Activated T-cell treated with anti-CD3 and anti-CD28 coated beads, Interleukin-2, amount 50 U/mL, for 72 hours (primary cell): ENCODE data around the gene ANKDD1B. TPM values are rescaled to one million over a fixed set of nuclear protein-coding genes. Genes with fewer than 3 reads are reported as not detected.
"Not testable (repeated sequence)": the region's sequence is repeated elsewhere in the genome, so short reads cannot be mapped to it uniquely, and the experiment has no call there.

ENCODE experiments used
- ATAC-seq, 2 donors: fragments of 150-1000 bp; cut with Tn5 transposase; replicated peaks in 1 of 2; 2 replicates each; pipeline ENCODE4 v1.10.0; 2021; ENCODE audit warnings: moderate library complexity in 2 of 2, mild to moderate bottlenecking in 1 of 2
- DNase-seq, 2 donors: peaks; one replicate each; pipeline ENCODE4 v3.0.0; 2021 to 2022; ENCODE audit warnings: mixed read lengths in 1 of 2
- H3K27ac Mint-ChIP-seq: one replicate; pipeline ENCODE4 v1.8.0; 2022; ENCODE audit warnings: mild to moderate bottlenecking, moderate library complexity, mixed read lengths
- H3K27me3 Mint-ChIP-seq: one replicate; pipeline ENCODE4 v1.8.0; 2022; ENCODE audit warnings: low read depth, mixed read lengths
- H3K36me3 Mint-ChIP-seq, 2 donors: one replicate each; pipeline ENCODE4 v1.8.0; 2022; ENCODE audit warnings: mixed read lengths in 2 of 2, mild to moderate bottlenecking in 1 of 2; ENCODE audit not compliant: insufficient read depth in 2 of 2
- H3K4me1 Mint-ChIP-seq: one replicate; pipeline ENCODE4 v1.8.0; 2022; ENCODE audit warnings: low read depth, mixed read lengths
- H3K4me3 Mint-ChIP-seq, 2 donors: one replicate each; pipeline ENCODE4 v1.8.0; 2022; ENCODE audit warnings: mild to moderate bottlenecking in 2 of 2, mixed read lengths in 2 of 2, moderate library complexity in 2 of 2
- H3K9me3 Mint-ChIP-seq, 2 donors: one replicate each; pipeline ENCODE4 v1.8.0; 2022; ENCODE audit warnings: mixed read lengths in 2 of 2
- total RNA-seq, 2 donors: library from RNA; stranded (reverse); gene quantifications; one replicate each; pipeline ENCODE4 v1.2.3, GENCODE V29; 2022

ANKDD1B gene
- total RNA-seq, 2 donors from 2014 or later = 0.23 to 0.26 TPM

DNA sequence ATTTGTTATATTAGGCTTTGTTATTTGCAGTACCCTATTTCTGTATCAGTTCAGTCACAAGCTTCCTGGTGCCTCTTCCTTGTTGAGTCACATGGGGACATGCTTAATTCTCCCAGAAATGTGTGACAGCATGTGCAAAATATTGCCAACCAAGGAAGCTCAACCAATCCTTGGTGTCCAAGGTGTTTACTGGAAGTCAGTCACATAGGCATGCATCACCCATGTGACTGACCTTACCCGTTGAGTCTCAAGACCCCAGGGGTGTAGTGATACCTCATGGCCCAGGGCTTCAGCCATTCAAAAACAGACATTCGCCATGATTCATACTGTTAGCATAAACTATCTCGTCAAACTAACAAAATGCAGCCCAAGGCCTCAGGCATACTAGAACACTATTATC lies 9.3 kb upstream of the ANKDD1B start:
- H3K4me1 Mint-ChIP-seq = peaks cover 6% of the 10 kb centered on the region
- no peak overlapping the region for H3K4me3 Mint-ChIP-seq
- peaks cover 4 to 8% of the 10 kb centered on the region in 2 donors for H3K36me3 Mint-ChIP-seq
- DNase-seq (no peak), ATAC-seq (no peak)
- no peaks in the 10 kb centered on the region for H3K27me3 Mint-ChIP-seq
- no peaks in the 10 kb centered on the region for H3K9me3 Mint-ChIP-seq
- H3K27ac Mint-ChIP-seq = no peak overlapping the region

DNA sequence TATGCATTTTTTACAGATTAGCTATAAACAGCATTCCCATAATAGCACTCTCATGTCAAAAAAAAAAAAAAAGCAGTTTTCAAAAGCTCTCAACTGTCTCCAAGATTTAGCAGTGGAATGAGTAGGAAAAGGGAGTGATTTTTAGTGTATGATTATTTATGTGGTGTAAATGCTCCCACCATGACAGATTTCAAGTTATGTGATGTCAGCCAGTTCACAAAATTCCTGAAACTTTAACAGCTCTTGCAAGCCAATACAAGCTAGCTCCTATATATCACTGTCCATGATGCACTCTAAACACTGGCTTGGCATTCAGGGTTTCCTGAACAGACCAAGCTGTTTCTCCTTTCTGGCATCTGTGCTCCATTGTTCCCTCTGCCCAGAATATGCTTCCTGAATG lies 7.9 kb upstream of the ANKDD1B start:
- DNase-seq (no peak), ATAC-seq (no peak)
- H3K27ac Mint-ChIP-seq = no peak overlapping the region
- H3K36me3 Mint-ChIP-seq = peaks cover 4 to 8% of the 10 kb centered on the region in 2 donors
- H3K4me1 Mint-ChIP-seq = peaks cover 6% of the 10 kb centered on the region
- no peak overlapping the region for H3K4me3 Mint-ChIP-seq
- H3K9me3 Mint-ChIP-seq = no peaks in the 10 kb centered on the region
- no peaks in the 10 kb centered on the region for H3K27me3 Mint-ChIP-seq

DNA sequence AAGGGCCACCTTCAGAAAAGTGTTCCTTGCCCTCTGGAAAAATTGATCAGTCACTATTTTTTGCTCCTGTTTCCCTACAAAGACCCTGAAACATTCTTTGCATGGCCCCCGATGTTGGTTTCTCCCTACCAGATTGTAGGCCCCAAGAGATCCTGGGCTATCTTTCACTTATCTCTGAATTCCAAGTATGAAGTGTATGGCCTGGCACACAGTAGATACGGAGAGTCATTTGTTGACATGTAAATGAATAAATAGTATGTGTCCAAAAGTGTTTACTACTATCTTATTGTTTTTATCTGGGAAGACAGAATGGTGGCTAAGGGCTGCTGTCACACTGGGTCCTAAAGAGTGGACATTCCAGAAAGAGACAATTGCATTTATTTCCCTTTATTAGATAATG lies 7.4 kb upstream of the ANKDD1B start:
- Mint-ChIP-seq H3K4me1 (peaks cover 6% of the 10 kb centered on the region), H3K4me3 (no peak overlapping the region), H3K27me3 (no peaks in the 10 kb centered on the region), H3K9me3 (no peaks in the 10 kb centered on the region), H3K36me3 (peaks cover 4 to 8% of the 10 kb centered on the region in 2 donors), H3K27ac (no peak overlapping the region)
- DNase-seq (no peak), ATAC-seq (no peak)

DNA sequence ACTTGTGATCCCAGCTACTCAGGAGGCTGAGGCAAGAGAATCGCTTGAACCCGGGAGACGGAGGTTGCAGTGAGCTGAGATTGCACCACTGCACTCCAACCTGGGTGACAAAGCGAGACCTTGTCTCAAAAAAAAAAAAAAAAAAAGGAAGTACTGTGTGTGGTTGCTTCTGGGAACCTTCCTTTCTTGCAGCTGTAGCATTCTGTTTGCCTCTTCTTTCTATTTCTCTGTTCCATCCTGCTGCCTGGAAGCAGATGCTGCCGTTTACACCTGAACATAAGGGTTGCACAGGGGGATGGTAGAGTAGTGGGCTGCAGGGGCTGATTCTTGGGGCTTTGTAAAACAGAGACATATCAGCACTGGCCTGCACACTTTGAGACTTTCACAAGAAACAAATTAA lies 3.9 kb upstream of the ANKDD1B start:
- not testable (repeated sequence) for DNase-seq, H3K27ac Mint-ChIP-seq, H3K9me3 Mint-ChIP-seq, H3K4me3 Mint-ChIP-seq, H3K36me3 Mint-ChIP-seq, H3K4me1 Mint-ChIP-seq, ATAC-seq
- peaks cover 20% of the 10 kb centered on the region for H3K27me3 Mint-ChIP-seq

DNA sequence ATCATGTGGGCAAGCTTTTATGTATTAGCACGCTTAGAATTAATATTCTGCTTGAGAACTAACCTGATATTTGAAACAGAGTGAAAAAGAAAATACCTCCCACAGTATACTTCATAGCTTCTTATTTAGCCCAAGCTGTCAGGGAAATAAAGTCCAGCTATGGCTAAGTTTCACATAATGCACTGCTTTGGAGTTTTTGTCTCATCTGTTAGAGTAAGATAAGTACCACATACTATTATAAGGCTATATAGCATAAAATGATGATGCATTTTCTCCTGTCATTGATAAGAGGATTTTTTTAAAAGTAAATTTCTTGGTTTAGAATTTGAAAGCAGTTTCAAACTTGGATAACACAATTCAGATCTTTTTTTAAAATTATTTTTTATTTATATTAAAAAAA lies 2.4 kb upstream of the ANKDD1B start:
- DNase-seq = no peak
- no peak overlapping the region for H3K27ac Mint-ChIP-seq
- peaks cover 29% of the 10 kb centered on the region for H3K27me3 Mint-ChIP-seq
- peaks cover 2% of the 10 kb centered on the region in 2 donors for H3K36me3 Mint-ChIP-seq
- H3K4me1 Mint-ChIP-seq = peaks cover 5% of the 10 kb centered on the region
- no peaks in the 10 kb centered on the region for H3K9me3 Mint-ChIP-seq
- ATAC-seq = no peak
- H3K4me3 Mint-ChIP-seq = no peak overlapping the region

DNA sequence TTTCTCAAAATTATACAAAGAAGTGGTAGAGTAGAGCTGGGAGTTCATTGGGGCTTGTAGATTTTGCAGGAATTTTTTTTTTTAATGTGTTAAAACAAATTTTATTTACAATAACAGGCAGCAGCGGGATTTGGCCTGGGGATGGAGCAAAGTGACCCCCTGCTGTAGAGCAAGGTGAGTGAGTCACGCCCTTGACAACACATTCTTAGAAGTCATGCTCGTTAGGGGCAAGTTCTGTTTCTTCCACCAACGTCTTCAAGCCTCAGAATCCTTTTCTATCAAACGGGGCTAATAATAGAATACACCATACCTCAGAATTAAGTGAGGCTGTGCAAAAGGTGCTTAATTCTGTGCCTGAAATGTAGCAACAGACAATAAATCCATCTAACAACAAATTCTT lies 1.1 kb upstream of the ANKDD1B start:
- H3K36me3 Mint-ChIP-seq = peaks cover 0 to 2% of the 10 kb centered on the region in 2 donors
- H3K27me3 Mint-ChIP-seq = peaks cover 29% of the 10 kb centered on the region
- no peaks in the 10 kb centered on the region for H3K9me3 Mint-ChIP-seq
- ATAC-seq = no peak
- no peak for DNase-seq
- H3K4me1 Mint-ChIP-seq = peaks cover 5% of the 10 kb centered on the region
- no peak overlapping the region for H3K4me3 Mint-ChIP-seq
- H3K27ac Mint-ChIP-seq = no peak overlapping the region

DNA sequence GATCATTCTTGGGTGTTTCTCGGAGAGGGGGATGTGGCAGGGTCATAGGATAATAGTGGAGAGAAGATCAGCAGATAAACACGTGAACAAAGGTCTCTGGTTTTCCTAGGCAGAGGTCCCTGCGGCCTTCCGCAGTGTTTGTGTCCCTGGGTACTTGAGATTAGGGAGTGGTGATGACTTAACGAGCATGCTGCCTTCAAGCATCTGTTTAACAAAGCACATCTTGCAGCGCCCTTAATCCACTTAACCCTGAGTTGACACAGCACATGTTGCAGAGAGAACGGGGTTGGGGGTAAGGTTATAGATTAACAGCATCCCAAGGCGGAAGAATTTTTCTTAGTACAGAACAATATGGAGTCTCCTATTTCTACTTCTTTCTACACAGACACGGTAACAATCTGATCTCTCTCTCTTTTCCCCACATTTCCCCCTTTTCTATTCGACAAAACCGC lies 368 bp upstream of the ANKDD1B start:
- H3K27ac Mint-ChIP-seq, H3K36me3 Mint-ChIP-seq, ATAC-seq, DNase-seq, H3K4me1 Mint-ChIP-seq, H3K9me3 Mint-ChIP-seq: not testable (repeated sequence)
- H3K4me3 Mint-ChIP-seq = peak overlapping the region in 1 of 2 donors; percentile 44
- peaks cover 29% of the 10 kb centered on the region for H3K27me3 Mint-ChIP-seq

DNA sequence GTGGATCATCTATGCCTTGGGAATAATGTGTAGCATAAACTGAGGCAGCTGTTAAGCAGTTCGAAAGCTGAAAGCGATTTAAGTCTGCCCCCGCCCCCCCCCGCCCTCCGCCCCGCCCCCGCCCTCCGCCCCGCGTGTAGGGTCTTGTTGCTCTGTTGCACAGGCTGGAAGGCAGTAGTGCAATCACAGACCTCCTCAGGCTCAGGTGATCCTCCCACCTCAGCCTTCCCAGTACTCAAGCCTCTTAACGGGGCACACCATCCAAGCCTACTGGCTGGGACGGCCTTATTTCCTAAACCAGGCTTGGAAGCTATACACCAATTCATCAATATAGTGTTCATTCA lies 945 bp downstream of the ANKDD1B start:
- Mint-ChIP-seq H3K4me1 (peaks cover 5% of the 10 kb centered on the region), H3K36me3 (peaks cover 0 to 2% of the 10 kb centered on the region in 2 donors), H3K27me3 (peaks cover 29% of the 10 kb centered on the region), H3K27ac (no peak overlapping the region), H3K4me3 (no peak overlapping the region), H3K9me3 (no peaks in the 10 kb centered on the region)
- no peak for DNase-seq
- ATAC-seq = no peak

DNA sequence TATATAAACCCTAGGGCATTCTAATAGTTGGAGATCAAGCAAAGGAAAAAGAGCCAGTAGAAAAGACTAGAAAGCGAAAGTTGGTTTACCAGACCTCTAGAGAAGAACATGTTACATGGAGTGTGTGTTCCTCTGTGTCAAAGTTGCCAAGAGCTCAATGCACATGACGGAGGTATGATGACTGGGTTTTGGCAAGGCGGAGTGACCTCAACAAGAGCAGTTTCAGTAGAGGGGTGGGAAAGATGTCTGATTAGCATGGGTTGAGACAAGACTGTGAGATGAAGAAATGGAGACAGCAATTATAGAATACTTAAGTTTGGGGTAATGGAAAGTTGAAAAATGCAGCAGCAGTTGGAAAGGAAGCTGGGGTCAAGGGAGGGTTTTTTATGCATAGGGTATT lies 1.6 kb downstream of the ANKDD1B start:
- Mint-ChIP-seq H3K9me3 (no peaks in the 10 kb centered on the region), H3K27ac (no peak overlapping the region), H3K36me3 (peaks cover 0 to 2% of the 10 kb centered on the region in 2 donors), H3K4me3 (no peak overlapping the region), H3K4me1 (peaks cover 5% of the 10 kb centered on the region), H3K27me3 (peaks cover 29% of the 10 kb centered on the region)
- ATAC-seq = no peak
- DNase-seq = no peak

DNA sequence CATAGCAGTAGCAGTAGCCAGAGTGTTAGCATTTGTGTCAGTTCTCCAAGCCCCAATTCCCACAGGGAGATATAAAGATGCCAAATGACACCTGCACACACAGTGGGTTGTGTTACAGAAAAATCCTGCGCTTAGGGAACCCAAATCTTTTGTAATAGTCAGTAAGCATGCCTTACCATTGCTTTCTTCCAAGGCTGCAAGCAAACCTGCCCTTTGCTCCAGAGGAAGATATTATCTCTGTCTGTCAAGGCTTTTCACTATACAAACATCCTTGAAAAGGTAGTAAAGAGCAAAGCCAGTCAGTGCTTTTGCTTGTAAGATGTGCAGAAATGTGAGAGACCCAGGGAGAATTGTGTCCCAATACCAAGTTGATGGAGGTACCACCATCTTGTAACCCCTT lies 2.9 kb downstream of the ANKDD1B start:
- H3K27me3 Mint-ChIP-seq = peaks cover 29% of the 10 kb centered on the region
- no peaks in the 10 kb centered on the region for H3K9me3 Mint-ChIP-seq
- peaks cover 0 to 2% of the 10 kb centered on the region in 2 donors for H3K36me3 Mint-ChIP-seq
- peaks cover 5% of the 10 kb centered on the region for H3K4me1 Mint-ChIP-seq
- ATAC-seq (no peak), DNase-seq (no peak)
- H3K27ac Mint-ChIP-seq = no peak overlapping the region
- no peak overlapping the region for H3K4me3 Mint-ChIP-seq

DNA sequence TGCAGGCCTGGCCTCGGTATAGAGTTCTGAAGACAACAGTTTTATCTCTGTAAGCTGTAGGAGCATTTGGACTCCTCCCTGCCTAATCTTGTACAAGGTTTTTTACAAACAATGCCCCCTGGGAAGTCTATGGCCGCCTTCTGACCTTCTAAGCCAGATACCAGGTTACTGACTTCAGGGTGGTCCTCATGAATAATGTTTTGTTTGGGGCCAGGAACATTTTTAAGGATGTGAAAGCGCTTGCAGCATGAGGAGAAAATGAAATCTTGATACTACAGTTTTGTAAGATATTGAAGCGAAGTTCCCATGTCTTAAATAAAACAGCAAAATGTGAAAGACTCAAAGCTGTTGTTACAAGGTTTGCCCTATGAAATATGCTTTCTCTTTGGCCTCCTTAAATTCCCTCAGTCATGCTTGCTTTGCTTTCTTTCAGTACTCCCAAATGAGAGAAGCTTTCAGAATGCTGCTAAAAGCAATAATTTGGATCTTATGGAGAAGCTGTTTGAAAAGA lies 5.2 kb downstream of the ANKDD1B start:
- no peak for DNase-seq
- Mint-ChIP-seq H3K4me1 (no peaks in the 10 kb centered on the region), H3K9me3 (no peaks in the 10 kb centered on the region), H3K4me3 (no peak overlapping the region), H3K27me3 (peaks cover 11% of the 10 kb centered on the region), H3K36me3 (no peaks in the 10 kb centered on the region), H3K27ac (no peak overlapping the region)
- ATAC-seq = no peak

DNA sequence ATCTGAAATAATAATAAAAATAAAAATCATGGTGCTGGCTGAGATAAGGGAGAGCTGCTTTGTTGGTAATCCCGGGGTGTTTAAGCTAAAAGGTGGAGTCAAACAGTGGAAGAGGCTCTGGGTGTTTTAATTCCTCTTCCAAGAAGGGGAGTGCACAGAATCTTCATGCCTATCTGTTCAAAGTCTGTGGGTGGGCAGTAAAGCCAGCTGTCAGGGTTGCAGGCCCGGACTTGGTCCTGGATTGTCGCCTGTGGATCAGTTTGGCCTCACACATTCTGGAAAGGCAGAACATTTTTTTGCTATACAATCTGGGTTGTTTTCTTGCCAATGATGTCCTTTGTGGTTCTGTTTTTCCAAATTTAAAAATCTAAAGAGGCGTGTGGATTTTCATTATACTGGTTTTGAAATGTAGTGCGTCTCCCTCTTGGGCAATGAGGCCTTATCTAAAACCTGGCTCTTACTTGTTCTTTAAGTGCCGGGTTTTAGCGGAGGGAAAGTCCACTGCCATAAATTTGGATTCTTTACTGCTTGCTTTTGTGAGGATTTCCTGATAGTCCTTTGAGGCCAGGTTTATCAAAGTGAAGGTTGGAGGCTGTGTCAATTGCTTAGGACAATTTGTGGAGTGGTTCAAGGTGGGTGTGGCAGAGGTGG lies 5.8 kb downstream of the ANKDD1B start:
- DNase-seq (no peak), ATAC-seq (no peak)
- H3K27ac Mint-ChIP-seq = no peak overlapping the region
- H3K36me3 Mint-ChIP-seq = no peaks in the 10 kb centered on the region
- H3K27me3 Mint-ChIP-seq = peaks cover 11% of the 10 kb centered on the region
- no peak overlapping the region for H3K4me3 Mint-ChIP-seq
- H3K4me1 Mint-ChIP-seq = no peaks in the 10 kb centered on the region
- no peaks in the 10 kb centered on the region for H3K9me3 Mint-ChIP-seq

DNA sequence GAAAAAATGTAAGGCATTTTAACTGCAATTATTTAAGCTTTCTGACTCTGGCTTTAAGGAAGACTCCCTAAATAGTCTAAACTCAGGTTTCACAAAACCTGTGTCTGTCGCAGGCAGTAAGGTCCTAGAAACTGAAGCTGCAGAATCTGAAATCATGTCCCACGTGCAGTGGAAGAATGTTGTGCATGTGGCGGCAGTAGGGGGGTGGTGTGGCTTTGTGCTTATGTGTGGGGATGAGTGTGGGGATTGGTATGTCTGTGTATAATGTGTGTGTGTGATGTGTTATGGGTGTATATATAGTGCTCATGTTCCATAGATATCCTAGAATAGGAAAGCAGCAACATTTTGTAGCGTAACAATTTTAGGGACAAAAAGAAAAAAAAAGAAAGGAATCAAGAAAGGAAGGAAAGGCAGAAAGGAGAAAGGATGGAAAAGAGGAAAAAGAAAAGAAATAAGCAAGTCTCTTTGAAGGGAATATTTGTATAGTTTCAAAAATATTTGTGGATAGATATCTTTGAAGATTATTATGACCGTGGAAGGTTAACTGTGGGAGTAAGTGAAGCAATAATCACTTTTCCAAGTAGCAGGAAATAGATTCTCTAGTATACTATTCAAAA lies 6.6 kb downstream of the ANKDD1B start:
- no peak for ATAC-seq
- no peaks in the 10 kb centered on the region for H3K36me3 Mint-ChIP-seq

More for the DNA sequence above, 6.6 kb downstream of the ANKDD1B start:
- Mint-ChIP-seq H3K9me3 (no peaks in the 10 kb centered on the region), H3K4me3 (no peak overlapping the region), H3K27me3 (peaks cover 4% of the 10 kb centered on the region), H3K27ac (no peak overlapping the region), H3K4me1 (no peaks in the 10 kb centered on the region)
- DNase-seq = no peak
